DOHH2 (cell line): ENCODE results near the gene DNAAF5.

Source experiments
- H3F3A ChIP-seq: fragments of 200-600 bp; sonication (generic), shearing (Covaris generic); 2 replicates; pipeline ENCODE4 v1.6.0; 2016; ENCODE audit warnings: antibody characterized with exemption, mild to moderate bottlenecking; ENCODE audit not compliant: control insufficient read depth, insufficient read depth
- H3K27ac ChIP-seq: fragments of 200-600 bp; sonication (generic); 2 replicates; pipeline ENCODE4 v1.5.1; 2014; ENCODE audit warnings: low read depth, mild to moderate bottlenecking, low read length, moderate library complexity
- H3K27me3 ChIP-seq: fragments of 200-600 bp; sonication (generic); 2 replicates; pipeline ENCODE4 v1.6.1; 2014; ENCODE audit warnings: mild to moderate bottlenecking, low read length, mixed read lengths; ENCODE audit not compliant: control insufficient read depth
- H3K36me3 ChIP-seq: fragments of 200-600 bp; sonication (generic); 2 replicates; pipeline ENCODE4 v1.6.1; 2014; ENCODE audit warnings: mild to moderate bottlenecking, low read length, moderate library complexity, mixed read lengths; ENCODE audit not compliant: control insufficient read depth
- H3K4me1 ChIP-seq: fragments of 200-600 bp; sonication (generic); 2 replicates; pipeline ENCODE4 v1.6.1; 2014; ENCODE audit warnings: mild to moderate bottlenecking, low read length, mixed read lengths; ENCODE audit not compliant: control insufficient read depth
- H3K4me2 ChIP-seq: fragments of 200-600 bp; sonication (generic); 2 replicates; pipeline ENCODE4 v1.6.0; 2014; ENCODE audit warnings: mild to moderate bottlenecking, low read length, moderate library complexity
- H3K4me3 ChIP-seq: fragments of 200-600 bp; sonication (generic); 2 replicates; pipeline ENCODE4 v1.5.1; 2014; ENCODE audit warnings: mild to moderate bottlenecking, low read length, mixed read lengths
- H3K79me2 ChIP-seq: fragments of 200-600 bp; sonication (generic); 2 replicates; pipeline ENCODE4 v1.6.1; 2014; ENCODE audit warnings: mild to moderate bottlenecking, low read length, mixed read lengths; ENCODE audit not compliant: control insufficient read depth
- H3K9me2 ChIP-seq: fragments of 200-600 bp; sonication (generic); replicated peaks from 2 replicates; pipeline ENCODE4 v1.6.1; 2014; ENCODE audit warnings: mild to moderate bottlenecking, low read length, mixed read lengths; ENCODE audit not compliant: control insufficient read depth
- H3K9me3 ChIP-seq: fragments of 200-600 bp; sonication (generic); 2 replicates; pipeline ENCODE4 v1.6.1; 2014; ENCODE audit warnings: antibody characterized with exemption, low read length, mixed read lengths; ENCODE audit not compliant: control insufficient read depth, insufficient read depth
- H4K20me1 ChIP-seq: fragments of 200-600 bp; sonication (generic); 2 replicates; pipeline ENCODE4 v1.6.0; 2014; ENCODE audit warnings: low read depth, mild to moderate bottlenecking, antibody characterized with exemption, low read length, moderate library complexity; ENCODE audit not compliant: control insufficient read depth, insufficient read depth
- EZH2phosphoT487 ChIP-seq: fragments of 200-600 bp; sonication (generic); IDR thresholded peaks from 2 replicates; pipeline ENCODE4 v1.6.1; 2017; ENCODE audit warnings: borderline replicate concordance, mild to moderate bottlenecking, antibody characterized with exemption, low read length, moderate library complexity, mixed read lengths
- TF ChIP-seq, protein P1 (sequence below): fragments of 200-600 bp; sonication (generic); IDR thresholded peaks from one replicate; pipeline ENCODE4 v1.5.1; 2014; ENCODE audit warnings: antibody characterized with exemption, mild to moderate bottlenecking, low read depth, low read length; ENCODE audit not compliant: poor library complexity, severe bottlenecking

The DNAAF5 gene

DNA sequence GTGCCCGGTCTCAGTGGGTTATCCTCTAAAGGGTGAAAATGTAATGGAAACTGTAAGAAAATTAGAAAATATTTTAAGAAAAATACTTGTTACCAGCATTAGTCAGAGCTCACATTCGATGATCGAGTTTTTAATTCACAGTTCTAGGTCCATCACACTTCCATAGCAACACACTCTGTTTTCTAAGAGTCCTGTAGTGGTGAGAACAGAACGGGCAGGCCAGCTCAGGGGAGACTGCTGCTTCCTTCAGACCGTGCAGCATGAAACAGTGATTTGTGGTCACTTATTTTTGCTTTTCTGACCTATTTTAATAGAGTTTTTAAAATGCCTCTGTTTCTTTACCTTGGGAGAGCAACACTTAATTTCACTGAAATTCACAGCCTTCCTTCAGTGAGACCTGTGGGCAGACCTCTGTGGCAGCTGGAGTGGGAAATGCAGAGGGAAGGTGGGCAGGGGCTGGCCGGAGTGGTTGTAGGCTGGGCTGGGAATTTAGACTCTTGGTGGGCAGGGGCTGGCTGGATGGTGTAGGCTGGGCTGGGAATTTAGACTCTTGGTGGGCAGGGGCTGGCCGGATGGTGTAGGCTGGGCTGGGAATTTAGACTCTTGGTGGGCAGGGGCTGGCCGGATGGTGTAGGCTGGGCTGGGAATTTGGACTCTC is 107.2 kb downstream of the DNAAF5 start:
- H3F3A ChIP-seq, result no peaks in the 10 kb centered on the region
- peaks cover 30% of the 10 kb centered on the region for H4K20me1 ChIP-seq
- H3K4me3 ChIP-seq, result no peak overlapping the region
- no peak overlapping the region for H3K27ac ChIP-seq
- H3K9me3 ChIP-seq, result no peaks in the 10 kb centered on the region
- H3K4me2 ChIP-seq, result no peak overlapping the region
- peaks cover 23% of the 10 kb centered on the region for H3K4me1 ChIP-seq
- TF ChIP-seq, protein P1, sequence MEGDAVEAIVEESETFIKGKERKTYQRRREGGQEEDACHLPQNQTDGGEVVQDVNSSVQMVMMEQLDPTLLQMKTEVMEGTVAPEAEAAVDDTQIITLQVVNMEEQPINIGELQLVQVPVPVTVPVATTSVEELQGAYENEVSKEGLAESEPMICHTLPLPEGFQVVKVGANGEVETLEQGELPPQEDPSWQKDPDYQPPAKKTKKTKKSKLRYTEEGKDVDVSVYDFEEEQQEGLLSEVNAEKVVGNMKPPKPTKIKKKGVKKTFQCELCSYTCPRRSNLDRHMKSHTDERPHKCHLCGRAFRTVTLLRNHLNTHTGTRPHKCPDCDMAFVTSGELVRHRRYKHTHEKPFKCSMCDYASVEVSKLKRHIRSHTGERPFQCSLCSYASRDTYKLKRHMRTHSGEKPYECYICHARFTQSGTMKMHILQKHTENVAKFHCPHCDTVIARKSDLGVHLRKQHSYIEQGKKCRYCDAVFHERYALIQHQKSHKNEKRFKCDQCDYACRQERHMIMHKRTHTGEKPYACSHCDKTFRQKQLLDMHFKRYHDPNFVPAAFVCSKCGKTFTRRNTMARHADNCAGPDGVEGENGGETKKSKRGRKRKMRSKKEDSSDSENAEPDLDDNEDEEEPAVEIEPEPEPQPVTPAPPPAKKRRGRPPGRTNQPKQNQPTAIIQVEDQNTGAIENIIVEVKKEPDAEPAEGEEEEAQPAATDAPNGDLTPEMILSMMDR, result no peak
- TF ChIP-seq EZH2phosphoT487, result no peak
- H3K79me2 ChIP-seq, result peaks cover 98% of the 10 kb centered on the region
- H3K9me2 ChIP-seq, result no peaks in the 10 kb centered on the region
- no peaks in the 10 kb centered on the region for H3K27me3 ChIP-seq
- H3K36me3 ChIP-seq, result peaks cover 30% of the 10 kb centered on the region

- Histone ChIP-seq H4K20me1 (peaks cover 28% of the 10 kb centered on the region), H3K36me3 (peaks cover 34% of the 10 kb centered on the region), H3F3A (no peaks in the 10 kb centered on the region), H3K4me1 (peaks cover 23% of the 10 kb centered on the region), H3K4me2 (no peak overlapping the region), H3K79me2 (peaks cover 97% of the 10 kb centered on the region), H3K9me3 (no peaks in the 10 kb centered on the region), H3K27ac (no peak overlapping the region), H3K9me2 (no peaks in the 10 kb centered on the region), H3K27me3 (no peaks in the 10 kb centered on the region), H3K4me3 (no peak overlapping the region)
- TF ChIP-seq, protein P1, result no peak
- no peak for TF ChIP-seq EZH2phosphoT487
Measured at GRCh38 chr7:834277-834676, 107.8 kb downstream of the DNAAF5 start.

DNA sequence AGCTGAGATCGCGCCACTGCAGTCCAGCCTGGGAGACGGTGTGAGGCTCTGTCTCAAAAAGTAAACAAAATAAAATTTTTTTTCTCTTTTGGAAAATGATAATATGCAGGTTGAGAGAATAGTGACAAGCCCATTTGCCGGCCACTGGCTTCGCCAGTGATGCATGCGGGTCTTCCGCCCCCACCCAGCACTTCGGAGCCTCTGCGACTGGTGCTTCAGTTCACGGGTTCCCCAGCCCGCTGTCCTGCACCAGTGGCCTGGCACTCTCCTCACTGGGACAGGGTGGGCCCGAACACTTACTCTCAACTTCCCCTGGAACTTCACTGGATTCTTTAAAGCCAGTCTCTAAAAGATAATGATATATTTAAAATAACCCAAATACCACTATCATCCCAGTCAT is 108.5 kb downstream of the DNAAF5 start:
- Histone ChIP-seq H4K20me1 (peaks cover 26% of the 10 kb centered on the region), H3K4me2 (no peak overlapping the region)

More for the DNA sequence above, 108.5 kb downstream of the DNAAF5 start:
- Histone ChIP-seq H3K27ac (no peak overlapping the region), H3K4me3 (no peak overlapping the region), H3F3A (no peaks in the 10 kb centered on the region), H3K36me3 (peaks cover 38% of the 10 kb centered on the region), H3K9me2 (no peaks in the 10 kb centered on the region), H3K79me2 (peaks cover 90% of the 10 kb centered on the region), H3K27me3 (no peaks in the 10 kb centered on the region), H3K9me3 (no peaks in the 10 kb centered on the region), H3K4me1 (peaks cover 22% of the 10 kb centered on the region)
- TF ChIP-seq, protein P1, result no peak
- TF ChIP-seq EZH2phosphoT487, result no peak
